GM23248 (cell line): ENCODE results near the gene TCEA2. TPM values are rescaled to one million over a fixed set of nuclear protein-coding genes. Genes with fewer than 3 reads are reported as not detected.

Experiments
- DNase-seq: peaks from one replicate; pipeline ENCODE4 v3.0.0-alpha.2; 2015
- H2AFZ ChIP-seq: fragments of 200-600 bp; sonication (generic); 2 replicates; pipeline ENCODE4 v1.6.1; 2016; ENCODE audit warnings: antibody characterized with exemption
- H3F3A ChIP-seq: fragments of 200-600 bp; sonication (generic); 2 replicates; pipeline ENCODE4 v1.6.1; 2016; ENCODE audit warnings: mild to moderate bottlenecking, antibody characterized with exemption, mixed run types; ENCODE audit not compliant: insufficient read depth
- H3K27ac ChIP-seq: fragments of 200-600 bp; sonication (generic); 2 replicates; pipeline ENCODE4 v1.5.1; 2016; ENCODE audit warnings: mild to moderate bottlenecking
- H3K27me3 ChIP-seq: fragments of 200-600 bp; sonication (generic); replicated peaks from 2 replicates; pipeline ENCODE4 v1.6.1; 2016; ENCODE audit warnings: mild to moderate bottlenecking; ENCODE audit not compliant: insufficient read depth
- H3K36me3 ChIP-seq: fragments of 200-600 bp; sonication (generic); 2 replicates; pipeline ENCODE4 v1.6.1; 2016; ENCODE audit warnings: low read depth, mild to moderate bottlenecking
- H3K4me1 ChIP-seq: fragments of 200-600 bp; sonication (generic); 2 replicates; pipeline ENCODE4 v1.6.1; 2016; ENCODE audit warnings: mild to moderate bottlenecking; ENCODE audit not compliant: insufficient read depth
- H3K4me2 ChIP-seq: fragments of 200-600 bp; sonication (generic); one replicate; pipeline ENCODE4 v1.6.1; 2016; ENCODE audit warnings: mild to moderate bottlenecking; ENCODE audit not compliant: unreplicated experiment
- H3K4me3 ChIP-seq: fragments of 200-600 bp; sonication (generic); 2 replicates; pipeline ENCODE4 v1.5.1; 2016; ENCODE audit warnings: mild to moderate bottlenecking
- H3K79me2 ChIP-seq: fragments of 200-600 bp; sonication (generic); 2 replicates; pipeline ENCODE4 v1.6.1; 2016; ENCODE audit warnings: mild to moderate bottlenecking; ENCODE audit not compliant: insufficient read depth
- H3K9ac ChIP-seq: fragments of 200-600 bp; sonication (generic); 2 replicates; pipeline ENCODE4 v1.6.1; 2016; ENCODE audit warnings: mild to moderate bottlenecking
- H3K9me2 ChIP-seq: fragments of 200-600 bp; sonication (generic); 2 replicates; pipeline ENCODE4 v1.6.1; 2016; ENCODE audit warnings: mixed run types, mild to moderate bottlenecking, moderate library complexity; ENCODE audit not compliant: insufficient read depth
- H3K9me3 ChIP-seq: fragments of 200-600 bp; sonication (generic); one replicate; pipeline ENCODE4 v1.6.1; 2017; ENCODE audit warnings: low read depth
- H4K20me1 ChIP-seq: fragments of 200-600 bp; sonication (generic); 2 replicates; pipeline ENCODE4 v1.6.0; 2016; ENCODE audit not compliant: insufficient read depth
- EZH2 ChIP-seq: fragments of 200-600 bp; sonication (generic); IDR thresholded peaks from 2 replicates; pipeline ENCODE4 v1.6.1; 2018; ENCODE audit warnings: antibody characterized with exemption, mild to moderate bottlenecking; ENCODE audit not compliant: insufficient read depth, poor library complexity, severe bottlenecking
- EZH2phosphoT487 ChIP-seq: fragments of 200-600 bp; sonication (generic); IDR thresholded peaks from 2 replicates; pipeline ENCODE4 v1.6.1; 2018; ENCODE audit warnings: antibody characterized with exemption, moderate library complexity, mild to moderate bottlenecking, low read depth; ENCODE audit not compliant: insufficient read depth
- WGBS, 2 experiments: methylation state at CpG; one replicate each; pipeline ENCODE4 v1.1.6; 2015 to 2017; ENCODE audit warnings: low lambda C conversion rate in 2 of 2, low coverage in 1 of 2; ENCODE audit errors: missing lambda C conversion rate in 2 of 2; 5-methylcytosine and 5-hydroxymethylcytosine counted together
- in situ Hi-C: fragments of 300-500 bp; cut with MboI; formaldehyde crosslinking; loops from 2 replicates; pipeline ENCODE4 v1.15.0; 2020
- polyA plus RNA-seq: library from polyadenylated mRNA; unstranded; fragments of >200 nt; fragmentation: Nextera tagmentation; extraction: Ambion mirVana; gene quantifications from 2 replicates; pipeline ENCODE4 v1.2.1, GENCODE V29; 2016
- total RNA-seq: library from RNA; depleted of rRNA; stranded (reverse); fragments of >200 nt; shearing (Covaris generic); gene quantifications from 2 replicates; pipeline ENCODE4 v1.2.3, GENCODE V29; 2014

The TCEA2 gene
- total and polyA plus RNA-seq, 2 experiments from 2014 or later, result 34.3 to 70.7 TPM

DNA sequence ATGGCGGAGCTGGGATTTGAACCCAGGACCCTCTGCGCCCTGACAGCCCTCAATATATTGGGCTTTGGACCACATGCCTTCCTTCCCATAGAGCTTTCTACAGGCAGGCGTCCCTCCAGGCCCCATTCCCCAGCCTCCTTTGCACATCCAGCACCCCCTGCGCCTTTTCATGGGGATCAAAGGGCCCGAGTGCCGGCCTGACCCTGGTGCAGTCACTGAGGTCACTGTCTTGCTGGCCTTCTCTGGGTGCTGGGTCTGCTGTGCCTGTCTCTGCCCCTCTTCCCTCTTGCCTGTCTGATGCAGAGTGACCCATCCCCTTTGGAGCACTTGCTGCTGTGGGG lies 18.6 kb downstream of the TCEA2 start:
- WGBS, 2 experiments, result 76 to 80% methylated on average over 6 of the region's 6 CpGs
- TF ChIP-seq EZH2 (no peak), EZH2phosphoT487 (no peak)
- in situ Hi-C loops, result no loop called here

DNA sequence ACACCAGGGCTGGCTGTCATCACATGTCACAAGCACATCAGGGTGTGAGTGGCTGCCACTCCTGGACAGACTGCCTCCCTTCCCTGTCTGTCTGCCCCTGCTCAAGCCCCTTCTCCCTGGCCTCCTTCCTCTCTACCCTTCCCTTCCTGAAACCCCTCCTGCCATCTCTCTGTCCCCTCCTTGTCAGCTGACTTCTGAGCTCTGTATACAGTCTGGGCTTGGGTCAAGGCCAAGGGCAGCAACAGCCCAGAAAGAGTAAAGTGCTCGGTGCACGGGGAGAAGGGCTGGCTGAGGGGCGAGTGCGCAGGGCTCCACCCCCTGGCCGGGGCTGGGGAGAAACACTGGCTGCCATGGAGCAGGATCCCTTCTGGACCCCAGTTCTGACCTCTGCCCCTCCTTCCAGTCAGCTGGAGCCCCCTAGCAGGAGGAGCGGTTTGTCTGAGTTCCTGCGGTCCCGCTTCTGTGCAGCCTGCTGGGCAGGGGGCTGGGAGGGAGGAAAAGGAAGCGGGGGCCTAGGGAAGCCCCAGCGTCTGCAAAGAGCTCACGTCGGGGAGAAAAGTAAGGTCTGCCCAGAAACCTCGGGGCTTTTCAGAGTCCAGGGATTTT lies 19.2 kb downstream of the TCEA2 start:
- H3K9me3 ChIP-seq, result no peaks in the 10 kb centered on the region

More for the DNA sequence above, 18.6 kb downstream of the TCEA2 start:
- no peaks in the 10 kb centered on the region for H3K36me3 ChIP-seq
- no peaks in the 10 kb centered on the region for H3F3A ChIP-seq
- H4K20me1 ChIP-seq, result no peaks in the 10 kb centered on the region
- peaks cover 4% of the 10 kb centered on the region; the same call in 1 of the 2 replicates for H3K27me3 ChIP-seq
- H2AFZ ChIP-seq, result no peak overlapping the region
- H3K4me1 ChIP-seq, result peaks cover 10% of the 10 kb centered on the region
- H3K9me3 ChIP-seq, result no peaks in the 10 kb centered on the region
- H3K79me2 ChIP-seq, result no peaks in the 10 kb centered on the region
- DNase-seq, result no peak
- H3K4me3 ChIP-seq, result no peak overlapping the region
- H3K9ac ChIP-seq, result no peak overlapping the region
- H3K9me2 ChIP-seq, result no peaks in the 10 kb centered on the region
- H3K4me2 ChIP-seq, result no peak overlapping the region
- no peak overlapping the region for H3K27ac ChIP-seq

DNA sequence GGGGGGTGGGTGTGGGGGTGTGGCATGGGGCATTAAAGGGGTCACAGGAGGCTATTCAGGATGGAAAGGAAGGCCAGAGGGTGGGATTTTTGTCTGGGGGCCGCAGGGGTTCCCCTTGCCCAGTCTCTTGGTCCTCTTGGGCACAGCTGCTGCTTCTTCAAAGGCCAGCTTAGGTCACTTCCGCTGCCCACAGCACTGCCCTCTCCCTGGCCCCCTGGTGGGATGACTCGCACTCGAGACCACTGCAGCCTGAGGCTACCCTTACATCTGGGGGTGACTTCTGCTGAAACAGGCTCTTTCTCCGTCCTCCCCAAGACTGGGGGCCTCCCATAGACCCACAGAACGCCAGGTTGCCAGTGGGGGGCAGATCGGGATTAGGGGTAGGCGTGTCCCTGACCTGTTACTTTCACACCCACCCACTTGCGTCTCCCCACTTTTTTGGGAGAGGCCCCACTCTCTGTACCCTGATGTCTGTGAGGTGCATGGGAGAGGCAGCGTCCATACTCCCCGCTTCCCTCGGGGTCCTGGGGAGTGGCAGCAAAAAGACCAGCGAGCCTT lies 19.9 kb downstream of the TCEA2 start:
- no peaks in the 10 kb centered on the region for H3K36me3 ChIP-seq
- H4K20me1 ChIP-seq, result no peaks in the 10 kb centered on the region
- peak overlapping the region; percentile 49 for H3K4me2 ChIP-seq
- H3K4me1 ChIP-seq, result peaks cover 10% of the 10 kb centered on the region
- H3K4me3 ChIP-seq, result peak overlapping the region; percentile 66
- H3K27ac ChIP-seq, result no peak overlapping the region
- WGBS, 2 experiments, result 20 to 23% methylated on average over 10 to 13 of the region's 13 CpGs
- H3K9me2 ChIP-seq, result no peaks in the 10 kb centered on the region
- no peaks in the 10 kb centered on the region for H3K9me3 ChIP-seq
- H3K79me2 ChIP-seq, result no peaks in the 10 kb centered on the region
- H3K9ac ChIP-seq, result no peak overlapping the region
- H3F3A ChIP-seq, result no peaks in the 10 kb centered on the region
- peaks cover 4% of the 10 kb centered on the region; the same call in 1 of the 2 replicates for H3K27me3 ChIP-seq
- in situ Hi-C loops, result no loop called here
- TF ChIP-seq EZH2phosphoT487 (no peak), EZH2 (no peak)
- H2AFZ ChIP-seq, result peak overlapping the region; percentile 70; the same call in 1 of the 2 replicates
- DNase-seq, result no peak

More for the DNA sequence above, 19.2 kb downstream of the TCEA2 start:
- Histone ChIP-seq H3K36me3 (no peaks in the 10 kb centered on the region), H3F3A (no peaks in the 10 kb centered on the region), H3K27ac (no peak overlapping the region), H4K20me1 (no peaks in the 10 kb centered on the region), H3K4me1 (peaks cover 10% of the 10 kb centered on the region), H3K9me2 (no peaks in the 10 kb centered on the region), H3K9ac (no peak overlapping the region), H3K27me3 (peaks cover 4% of the 10 kb centered on the region; the same call in 1 of the 2 replicates), H2AFZ (no peak overlapping the region), H3K4me2 (no peak overlapping the region), H3K79me2 (no peaks in the 10 kb centered on the region), H3K4me3 (no peak overlapping the region)
- TF ChIP-seq EZH2phosphoT487, result no peak
- no peak for TF ChIP-seq EZH2
- no peak for DNase-seq
- in situ Hi-C loops, result no loop called here
- WGBS, 2 experiments, result 12 to 34% methylated on average over 10 to 13 of the region's 13 CpGs

DNA sequence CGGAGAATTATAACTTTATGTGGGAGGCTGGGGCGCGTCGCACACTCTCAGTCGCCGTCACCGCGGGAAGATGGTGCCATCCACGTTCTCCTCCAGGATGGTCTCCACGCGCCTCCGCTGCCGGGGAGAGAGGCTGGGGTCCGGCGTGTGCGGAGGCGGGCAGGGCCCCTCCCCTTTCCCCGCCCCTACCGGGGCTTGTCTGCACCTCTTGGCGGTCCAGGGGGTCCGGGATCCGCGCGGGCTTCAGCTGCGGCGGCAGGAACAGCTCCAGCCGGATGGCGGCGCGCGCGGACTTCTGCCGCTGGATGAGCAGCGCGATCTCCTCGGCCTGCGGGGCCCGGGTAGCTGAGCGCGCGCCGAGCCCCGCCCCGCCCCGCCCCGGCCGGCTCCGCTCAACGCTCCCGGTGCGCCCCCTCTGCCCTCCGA lies 20.4 kb downstream of the TCEA2 start:
- peak; percentile 85 for DNase-seq
- in situ Hi-C loops, result no loop called here
- H3K4me2 ChIP-seq, result peak overlapping the region; percentile 49
- H3K27ac ChIP-seq, result no peak overlapping the region
- TF ChIP-seq EZH2 (no peak), EZH2phosphoT487 (no peak)
- H3K27me3 ChIP-seq, result peaks cover 4% of the 10 kb centered on the region; the same call in 1 of the 2 replicates
- 1% methylated on average over 11 to 16 of the region's 52 CpGs for WGBS, 2 experiments
- H3K4me1 ChIP-seq, result peaks cover 6% of the 10 kb centered on the region
- peak overlapping the region; percentile 70 for H2AFZ ChIP-seq
- H3F3A ChIP-seq, result no peaks in the 10 kb centered on the region
- H3K79me2 ChIP-seq, result no peaks in the 10 kb centered on the region
- H4K20me1 ChIP-seq, result no peaks in the 10 kb centered on the region
- H3K9me2 ChIP-seq, result no peaks in the 10 kb centered on the region
- no peak overlapping the region for H3K9ac ChIP-seq
- H3K9me3 ChIP-seq, result no peaks in the 10 kb centered on the region
- peak overlapping the region; percentile 66 for H3K4me3 ChIP-seq
- H3K36me3 ChIP-seq, result no peaks in the 10 kb centered on the region
